CD4-positive, alpha-beta T cell treated with Interleukin-21 for 1 hour (primary cell): ENCODE measurements around the gene STK33.
"Not testable (repeated sequence)": the region's sequence is repeated elsewhere in the genome, so short reads cannot be mapped to it uniquely, and the experiment has no call there.

Experiments
- DNase-seq: peaks from one replicate; pipeline ENCODE4 v3.0.0-alpha.2; 2020

STK33 gene

GRCh38 chr11:8533332-8533731, 60.7 kb downstream of the STK33 start:
- no peak for DNase-seq

- DNase-seq: no peak
Measured at GRCh38 chr11:8532475-8532874, 61.6 kb downstream of the STK33 start.

- no peak for DNase-seq
Measured at GRCh38 chr11:8531982-8532381, 62.0 kb downstream of the STK33 start.

GRCh38 chr11:8531312-8531711, 62.7 kb downstream of the STK33 start:
- DNase-seq: no peak

GRCh38 chr11:8527939-8528338, 66.1 kb downstream of the STK33 start:
- DNase-seq: no peak

- no peak for DNase-seq
Measured at GRCh38 chr11:8523396-8523795, 70.6 kb downstream of the STK33 start.

GRCh38 chr11:8512547-8512946, 81.5 kb downstream of the STK33 start:
- DNase-seq: no peak

GRCh38 chr11:8503910-8504364, 90.1 kb downstream of the STK33 start:
- no peak for DNase-seq

GRCh38 chr11:8501836-8502235, 92.2 kb downstream of the STK33 start:
- no peak for DNase-seq

- DNase-seq: no peak
Measured at GRCh38 chr11:8488395-8488794, 105.6 kb downstream of the STK33 start.

- no peak for DNase-seq
Measured at GRCh38 chr11:8487261-8487660, 106.8 kb downstream of the STK33 start.

GRCh38 chr11:8484251-8484650, 109.8 kb downstream of the STK33 start:
- no peak for DNase-seq

- no peak for DNase-seq
Measured at GRCh38 chr11:8480858-8481257, 113.2 kb downstream of the STK33 start.

GRCh38 chr11:8477680-8478079, 116.3 kb downstream of the STK33 start:
- DNase-seq: no peak

- DNase-seq: no peak
Measured at GRCh38 chr11:8477151-8477550, 116.9 kb downstream of the STK33 start.

- DNase-seq: not testable (repeated sequence)
Measured at GRCh38 chr11:8467806-8468205, 126.2 kb downstream of the STK33 start.

GRCh38 chr11:8467356-8467755, 126.7 kb downstream of the STK33 start:
- not testable (repeated sequence) for DNase-seq

- not testable (repeated sequence) for DNase-seq
Measured at GRCh38 chr11:8466884-8467283, 127.1 kb downstream of the STK33 start.

GRCh38 chr11:8459711-8460399, 134.2 kb downstream of the STK33 start:
- DNase-seq: no peak

- DNase-seq: no peak
Measured at GRCh38 chr11:8442301-8442700, 151.7 kb downstream of the STK33 start.

- DNase-seq: no peak
Measured at GRCh38 chr11:8440649-8441048, 153.4 kb downstream of the STK33 start.

- no peak for DNase-seq
Measured at GRCh38 chr11:8429483-8429882, 164.5 kb downstream of the STK33 start.

GRCh38 chr11:8426076-8426475, 168.0 kb downstream of the STK33 start:
- DNase-seq: no peak

- no peak for DNase-seq
Measured at GRCh38 chr11:8415195-8415594, 178.8 kb downstream of the STK33 start.
